Mesothelial cell of epicardium (in vitro differentiated cells): ENCODE results near the gene TMEM167B. TPM values are rescaled to one million over a fixed set of nuclear protein-coding genes. Genes with fewer than 3 reads are reported as not detected.

Experiments
- DNase-seq, 2 experiments: peaks; one replicate each; pipeline ENCODE4 v3.0.0; 2021; ENCODE audit warnings: low spot score in 2 of 2; ENCODE audit not compliant: unreplicated experiment in 2 of 2
- H3K27ac Mint-ChIP-seq: 2 replicates; pipeline ENCODE4 v1.8.0; 2021; ENCODE audit warnings: mixed read lengths
- H3K27me3 Mint-ChIP-seq: 2 replicates; pipeline ENCODE4 v1.8.0; 2021; ENCODE audit warnings: low read depth, mixed read lengths
- H3K36me3 Mint-ChIP-seq: 2 replicates; pipeline ENCODE4 v1.8.0; 2021; ENCODE audit warnings: mixed read lengths
- H3K4me1 Mint-ChIP-seq: 2 replicates; pipeline ENCODE4 v1.8.0; 2021; ENCODE audit warnings: mixed read lengths
- H3K4me3 Mint-ChIP-seq: 2 replicates; pipeline ENCODE4 v1.8.0; 2021; ENCODE audit warnings: mild to moderate bottlenecking, moderate library complexity, mixed read lengths
- H3K9me3 Mint-ChIP-seq: 2 replicates; pipeline ENCODE4 v1.8.0; 2021; ENCODE audit warnings: mixed read lengths
- total RNA-seq: library from RNA; stranded (reverse); gene quantifications from 3 replicates; pipeline ENCODE4 v1.2.1, GENCODE V29; 2021
- TF ChIP-seq, protein P1 (sequence below): fragments of 200-600 bp; sonication (generic); IDR thresholded peaks from one replicate; pipeline ENCODE4 v1.5.0; 2021; ENCODE audit warnings: antibody characterized with exemption; ENCODE audit not compliant: unreplicated experiment

Gene TMEM167B
- total RNA-seq, 1 donor from 2014 or later, result 33.5 TPM

DNA sequence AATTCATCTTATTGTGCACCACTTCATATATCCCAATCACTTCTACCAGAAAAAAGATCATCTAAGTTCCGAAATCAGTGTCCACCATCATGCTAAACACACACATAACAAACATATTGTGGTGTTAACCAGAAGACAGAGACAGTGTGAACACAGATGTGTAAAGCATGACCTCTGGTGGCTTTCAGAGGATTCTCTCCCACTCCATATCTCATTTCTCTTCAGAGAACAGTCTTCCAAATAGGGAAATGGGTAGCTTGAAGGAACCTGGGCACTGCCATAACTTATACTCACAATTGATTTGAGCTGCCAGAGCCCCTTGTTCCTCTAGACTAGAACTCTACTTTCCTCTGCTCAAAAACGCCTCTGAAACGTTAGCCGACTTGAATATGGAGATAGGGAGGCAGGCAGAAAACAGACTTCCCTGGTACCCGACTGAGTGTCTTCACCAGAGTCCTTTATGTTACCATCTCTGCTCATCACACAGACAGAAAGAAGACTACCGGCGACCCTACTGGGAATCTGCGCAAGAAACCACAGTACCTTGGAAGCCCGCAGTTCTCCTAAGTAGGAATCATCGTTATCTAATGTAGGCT lies 21.6 kb downstream of the TMEM167B start:
- TF ChIP-seq, protein P1, sequence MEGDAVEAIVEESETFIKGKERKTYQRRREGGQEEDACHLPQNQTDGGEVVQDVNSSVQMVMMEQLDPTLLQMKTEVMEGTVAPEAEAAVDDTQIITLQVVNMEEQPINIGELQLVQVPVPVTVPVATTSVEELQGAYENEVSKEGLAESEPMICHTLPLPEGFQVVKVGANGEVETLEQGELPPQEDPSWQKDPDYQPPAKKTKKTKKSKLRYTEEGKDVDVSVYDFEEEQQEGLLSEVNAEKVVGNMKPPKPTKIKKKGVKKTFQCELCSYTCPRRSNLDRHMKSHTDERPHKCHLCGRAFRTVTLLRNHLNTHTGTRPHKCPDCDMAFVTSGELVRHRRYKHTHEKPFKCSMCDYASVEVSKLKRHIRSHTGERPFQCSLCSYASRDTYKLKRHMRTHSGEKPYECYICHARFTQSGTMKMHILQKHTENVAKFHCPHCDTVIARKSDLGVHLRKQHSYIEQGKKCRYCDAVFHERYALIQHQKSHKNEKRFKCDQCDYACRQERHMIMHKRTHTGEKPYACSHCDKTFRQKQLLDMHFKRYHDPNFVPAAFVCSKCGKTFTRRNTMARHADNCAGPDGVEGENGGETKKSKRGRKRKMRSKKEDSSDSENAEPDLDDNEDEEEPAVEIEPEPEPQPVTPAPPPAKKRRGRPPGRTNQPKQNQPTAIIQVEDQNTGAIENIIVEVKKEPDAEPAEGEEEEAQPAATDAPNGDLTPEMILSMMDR, result no peak
- Mint-ChIP-seq H3K9me3 (no peaks in the 10 kb centered on the region), H3K4me3 (no peak overlapping the region), H3K27me3 (peaks cover 89% of the 10 kb centered on the region), H3K27ac (no peak overlapping the region), H3K36me3 (no peaks in the 10 kb centered on the region), H3K4me1 (peaks cover 13% of the 10 kb centered on the region)
- no peak for DNase-seq

DNA sequence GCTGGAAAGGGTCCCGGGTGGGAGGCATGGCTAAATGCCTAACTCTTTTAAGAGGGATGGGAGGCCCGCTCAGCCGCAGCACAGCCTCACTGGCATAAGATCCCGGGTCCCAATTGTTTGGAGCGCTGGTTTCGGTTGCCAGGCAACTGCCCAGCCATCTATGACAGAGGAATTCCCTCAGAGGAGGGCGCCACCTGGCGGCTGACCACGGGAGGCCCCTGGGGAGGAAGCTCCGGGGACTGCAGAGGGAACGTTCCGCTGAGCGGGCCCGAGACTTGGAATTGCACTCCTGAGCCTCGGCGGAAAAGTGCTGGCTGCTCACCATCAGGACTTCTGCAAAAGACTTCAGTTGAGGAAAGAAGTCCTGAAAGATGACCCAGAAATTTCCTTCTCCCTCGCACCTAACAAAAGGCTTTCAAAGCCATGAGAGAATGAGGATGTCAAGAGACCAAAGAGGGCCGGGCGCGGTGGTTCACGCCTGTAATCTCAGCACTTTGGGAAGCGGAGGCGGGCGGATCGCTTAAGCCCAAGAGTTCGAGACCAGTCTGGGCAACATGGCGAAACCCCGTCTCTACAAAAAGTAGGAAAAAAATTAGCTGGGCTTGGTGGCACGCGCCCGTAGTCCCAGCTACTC lies 22.2 kb downstream of the TMEM167B start:
- TF ChIP-seq, protein P1, result peak; percentile 90
- Mint-ChIP-seq H3K9me3 (no peaks in the 10 kb centered on the region), H3K36me3 (no peaks in the 10 kb centered on the region), H3K4me3 (peak overlapping the region; percentile 61), H3K27me3 (peaks cover 90% of the 10 kb centered on the region), H3K4me1 (peaks cover 13% of the 10 kb centered on the region), H3K27ac (no peak overlapping the region)
- DNase-seq, result peak; percentile 87 to 97

DNA sequence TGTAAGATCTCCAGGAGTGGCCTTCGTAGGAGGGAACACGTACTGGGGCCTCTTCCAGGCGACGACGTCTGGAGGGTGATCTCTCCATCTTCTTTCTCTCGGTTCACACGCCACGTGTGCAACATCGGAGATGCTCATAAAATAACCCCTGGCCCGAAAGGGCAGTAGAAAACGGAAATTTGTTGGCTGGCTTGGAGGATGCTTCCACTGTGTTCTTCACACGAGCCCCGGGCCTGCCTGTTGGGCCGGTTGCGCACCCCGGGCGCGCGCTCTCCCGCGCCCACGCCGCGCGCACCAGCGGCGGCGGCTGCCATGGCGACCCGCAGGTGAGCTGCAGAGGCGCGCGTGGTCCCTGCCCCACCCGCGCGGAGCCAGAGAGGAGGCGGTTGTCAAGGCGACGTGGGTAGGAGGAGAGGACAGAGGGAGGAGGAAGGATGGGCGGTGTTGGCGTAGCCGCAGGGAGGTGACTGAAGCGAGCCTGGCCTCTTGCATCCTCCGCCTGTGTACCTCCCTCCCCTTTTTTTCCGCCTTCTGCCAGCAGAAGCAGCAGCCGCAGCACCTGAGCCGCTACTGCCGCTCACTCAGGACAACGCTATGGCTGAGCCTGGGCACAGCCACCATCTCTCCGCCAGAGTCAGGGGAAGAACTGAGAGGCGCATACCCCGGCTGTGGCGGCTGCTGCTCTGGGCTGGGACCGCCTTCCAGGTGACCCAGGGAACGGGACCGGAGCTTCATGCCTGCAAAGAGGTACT lies 23.2 kb downstream of the TMEM167B start, which contains the start of gene ELAPOR1:
ELAPOR1 (plus strand) TSS at position 526 of the 752 bp plus-strand sequence; CDS start at position 595, 69 bp downstream.
- Mint-ChIP-seq H3K9me3 (no peaks in the 10 kb centered on the region), H3K4me1 (peaks cover 13% of the 10 kb centered on the region), H3K36me3 (no peaks in the 10 kb centered on the region), H3K27ac (no peak within 1 kb of the TSS), H3K27me3 (peaks cover 93% of the 10 kb centered on the region), H3K4me3 (peak within 1 kb of the TSS; percentile 61)
- TF ChIP-seq, protein P1, result no peak
- peak in 1 of 2 experiments; percentile 39 for DNase-seq

DNA sequence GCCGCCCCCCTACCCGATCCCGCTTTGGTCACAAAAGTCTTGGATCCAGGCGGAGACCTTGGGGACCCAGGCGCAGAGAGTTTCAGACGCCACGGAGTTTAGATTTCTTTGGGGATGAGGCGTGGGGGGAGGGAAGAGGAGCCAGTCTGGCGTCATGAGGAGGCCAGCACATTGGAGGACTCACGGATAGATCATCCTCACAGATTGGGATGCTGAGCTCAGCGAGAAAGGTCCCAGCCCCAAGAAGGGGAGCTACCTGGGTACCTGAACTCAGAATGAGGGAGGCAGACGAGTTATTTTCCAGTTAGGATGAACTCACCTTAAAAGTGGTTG lies 23.7 kb downstream of the TMEM167B start:
- Mint-ChIP-seq H3K4me1 (peaks cover 13% of the 10 kb centered on the region), H3K4me3 (peak overlapping the region; percentile 53), H3K27ac (no peak overlapping the region), H3K9me3 (no peaks in the 10 kb centered on the region), H3K36me3 (no peaks in the 10 kb centered on the region), H3K27me3 (peaks cover 92% of the 10 kb centered on the region)
- TF ChIP-seq, protein P1, result no peak
- DNase-seq, result no peak

GRCh38 chr1:109115685-109116084 lies 25.1 kb downstream of the TMEM167B start:
- H3K4me1 Mint-ChIP-seq, result peaks cover 13% of the 10 kb centered on the region
- H3K4me3 Mint-ChIP-seq, result no peak overlapping the region
- no peak overlapping the region for H3K27ac Mint-ChIP-seq
- H3K9me3 Mint-ChIP-seq, result no peaks in the 10 kb centered on the region
- no peak for DNase-seq
- TF ChIP-seq, protein P1, result no peak
- peaks cover 82% of the 10 kb centered on the region for H3K27me3 Mint-ChIP-seq
- H3K36me3 Mint-ChIP-seq, result no peaks in the 10 kb centered on the region
